ENCODE measurements around the gene EVC. TPM values are rescaled to one million over a fixed set of nuclear protein-coding genes. Genes with fewer than 3 reads are reported as not detected.

EVC gene
- total RNA-seq, 1 donor from 2014 or later, result 9.5 TPM

GRCh38 chr4:5693871-5694270 lies 17.1 kb upstream of the EVC start:
- peaks cover 9% of the 10 kb centered on the region for H3K36me3 ChIP-seq (ENCODE audit: control insufficient read depth, insufficient read depth, low read length)
- TF ChIP-seq, protein P1, sequence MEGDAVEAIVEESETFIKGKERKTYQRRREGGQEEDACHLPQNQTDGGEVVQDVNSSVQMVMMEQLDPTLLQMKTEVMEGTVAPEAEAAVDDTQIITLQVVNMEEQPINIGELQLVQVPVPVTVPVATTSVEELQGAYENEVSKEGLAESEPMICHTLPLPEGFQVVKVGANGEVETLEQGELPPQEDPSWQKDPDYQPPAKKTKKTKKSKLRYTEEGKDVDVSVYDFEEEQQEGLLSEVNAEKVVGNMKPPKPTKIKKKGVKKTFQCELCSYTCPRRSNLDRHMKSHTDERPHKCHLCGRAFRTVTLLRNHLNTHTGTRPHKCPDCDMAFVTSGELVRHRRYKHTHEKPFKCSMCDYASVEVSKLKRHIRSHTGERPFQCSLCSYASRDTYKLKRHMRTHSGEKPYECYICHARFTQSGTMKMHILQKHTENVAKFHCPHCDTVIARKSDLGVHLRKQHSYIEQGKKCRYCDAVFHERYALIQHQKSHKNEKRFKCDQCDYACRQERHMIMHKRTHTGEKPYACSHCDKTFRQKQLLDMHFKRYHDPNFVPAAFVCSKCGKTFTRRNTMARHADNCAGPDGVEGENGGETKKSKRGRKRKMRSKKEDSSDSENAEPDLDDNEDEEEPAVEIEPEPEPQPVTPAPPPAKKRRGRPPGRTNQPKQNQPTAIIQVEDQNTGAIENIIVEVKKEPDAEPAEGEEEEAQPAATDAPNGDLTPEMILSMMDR (IDR thresholded peaks at IDR 0.05; ENCODE audit: insufficient read depth, low read length, severe bottlenecking), result no peak

GRCh38 chr4:5696341-5696740 lies 14.7 kb upstream of the EVC start:
- no peak overlapping the region for H3K4me3 ChIP-seq (ENCODE audit: low read depth, low read length)
- no peak for FAIRE-seq
- H3K36me3 ChIP-seq (ENCODE audit: control insufficient read depth, insufficient read depth, low read length), result peaks cover 7% of the 10 kb centered on the region

More at GRCh38 chr4:5693871-5694270, 17.1 kb upstream of the EVC start:
- DNase-seq (ENCODE audit: low read depth) (no peak), FAIRE-seq (no peak)
- H3K4me3 ChIP-seq (ENCODE audit: low read depth, low read length), result no peak overlapping the region
- H3K27me3 ChIP-seq (ENCODE audit: control insufficient read depth, insufficient read depth, low read length), result no peaks in the 10 kb centered on the region

DNA sequence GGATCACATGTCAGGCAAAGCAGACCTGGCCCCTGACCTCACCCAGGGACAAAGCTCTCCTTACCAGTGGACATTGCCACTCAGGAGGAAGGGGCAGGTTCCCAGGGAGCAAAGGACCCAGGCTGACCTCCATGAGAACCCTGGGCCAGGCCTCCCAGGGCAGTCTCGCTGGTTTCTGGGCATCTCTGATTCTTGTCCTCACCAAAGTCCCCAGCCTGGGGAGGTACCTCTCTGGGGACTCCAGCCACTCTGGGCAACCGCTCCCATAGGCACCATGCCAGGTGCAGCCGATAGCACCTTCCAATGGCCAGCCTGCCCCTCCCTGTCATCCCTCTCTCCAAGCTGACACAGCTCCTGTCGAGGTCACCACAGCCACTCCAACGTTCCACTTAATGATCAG lies 10.5 kb upstream of the EVC start:
- H3K4me3 ChIP-seq (ENCODE audit: low read depth, low read length), result no peak overlapping the region
- no peak for DNase-seq (ENCODE audit: low read depth)
- FAIRE-seq, result no peak
- no peaks in the 10 kb centered on the region for H3K27me3 ChIP-seq (ENCODE audit: control insufficient read depth, insufficient read depth, low read length)
- H3K36me3 ChIP-seq (ENCODE audit: control insufficient read depth, insufficient read depth, low read length), result peaks cover 1% of the 10 kb centered on the region
- TF ChIP-seq, protein P1 (IDR thresholded peaks at IDR 0.05; ENCODE audit: insufficient read depth, low read length, severe bottlenecking), result no peak

More at GRCh38 chr4:5696341-5696740, 14.7 kb upstream of the EVC start:
- no peak for DNase-seq (ENCODE audit: low read depth)
- no peaks in the 10 kb centered on the region for H3K27me3 ChIP-seq (ENCODE audit: control insufficient read depth, insufficient read depth, low read length)
- TF ChIP-seq, protein P1 (IDR thresholded peaks at IDR 0.05; ENCODE audit: insufficient read depth, low read length, severe bottlenecking), result no peak

DNA sequence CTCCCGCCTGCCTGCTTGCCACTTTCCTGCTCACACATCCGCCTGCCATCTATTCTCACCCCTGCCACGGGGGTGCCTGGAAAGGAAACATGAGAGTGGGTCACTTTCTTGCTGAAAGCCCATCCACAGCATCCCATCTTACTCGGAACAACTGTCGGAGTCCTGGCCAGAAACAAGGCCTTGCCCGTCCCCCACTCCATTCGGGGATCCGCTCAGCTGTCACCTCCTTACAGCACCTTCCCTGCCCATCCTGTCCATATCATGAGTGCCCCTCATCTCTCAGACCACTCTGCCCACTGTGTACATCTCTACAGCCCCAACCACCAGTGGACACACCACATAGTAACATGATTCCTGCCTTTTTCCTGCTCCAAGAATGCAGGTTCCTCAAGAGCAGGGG lies 9.0 kb upstream of the EVC start:
- no peak for DNase-seq (ENCODE audit: low read depth)
- H3K27me3 ChIP-seq (ENCODE audit: control insufficient read depth, insufficient read depth, low read length), result no peaks in the 10 kb centered on the region
- H3K36me3 ChIP-seq (ENCODE audit: control insufficient read depth, insufficient read depth, low read length), result peaks cover 1% of the 10 kb centered on the region
- no peak for FAIRE-seq
- H3K4me3 ChIP-seq (ENCODE audit: low read depth, low read length), result no peak overlapping the region
- TF ChIP-seq, protein P1 (IDR thresholded peaks at IDR 0.05; ENCODE audit: insufficient read depth, low read length, severe bottlenecking), result no peak

- Histone ChIP-seq H3K27me3 (ENCODE audit: control insufficient read depth, insufficient read depth, low read length) (no peaks in the 10 kb centered on the region), H3K4me3 (ENCODE audit: low read depth, low read length) (no peak overlapping the region), H3K36me3 (ENCODE audit: control insufficient read depth, insufficient read depth, low read length) (peaks cover 1% of the 10 kb centered on the region)
- no peak for FAIRE-seq
- no peak for DNase-seq (ENCODE audit: low read depth)
- TF ChIP-seq, protein P1 (IDR thresholded peaks at IDR 0.05; ENCODE audit: insufficient read depth, low read length, severe bottlenecking), result no peak
Measured at GRCh38 chr4:5703831-5704230, 7.2 kb upstream of the EVC start.

GRCh38 chr4:5704276-5704675 lies 6.7 kb upstream of the EVC start:
- Histone ChIP-seq H3K36me3 (ENCODE audit: control insufficient read depth, insufficient read depth, low read length) (peaks cover 1% of the 10 kb centered on the region), H3K27me3 (ENCODE audit: control insufficient read depth, insufficient read depth, low read length) (no peaks in the 10 kb centered on the region), H3K4me3 (ENCODE audit: low read depth, low read length) (no peak overlapping the region)
- no peak for DNase-seq (ENCODE audit: low read depth)
- TF ChIP-seq, protein P1 (IDR thresholded peaks at IDR 0.05; ENCODE audit: insufficient read depth, low read length, severe bottlenecking), result no peak
- no peak for FAIRE-seq
